Activated B cell treated with CpG ODN at 0.5 μM for 24 hours (primary cell): ENCODE data around the gene SLC9A9. TPM values are rescaled to one million over a fixed set of nuclear protein-coding genes. Genes with fewer than 3 reads are reported as not detected.

ENCODE experiments used
- ATAC-seq: fragments of 200-7000 bp; cut with Tn5 transposase; one replicate; pipeline ENCODE4 v1.10.0; 2021; ENCODE audit warnings: low read depth, mild to moderate bottlenecking, moderate library complexity
- CTCF ChIA-PET: fragments of 350-600 bp; sonication (Branson Sonifier 250); formaldehyde crosslinking; loops from one replicate; lab custom pipeline; 2021; ENCODE audit warnings: antibody characterized with exemption; lab: Charles Lee
- POLR2A ChIA-PET: fragments of 350-600 bp; sonication (Branson Sonifier 250); formaldehyde crosslinking; loops from one replicate; lab custom pipeline; 2021; ENCODE audit warnings: antibody characterized with exemption; lab: Charles Lee
- DNase-seq: peaks from one replicate; pipeline ENCODE4 v3.0.0; 2022
- H3K27ac Mint-ChIP-seq: one replicate; pipeline ENCODE4 v1.8.0; 2020; ENCODE audit warnings: mixed read lengths
- H3K27me3 Mint-ChIP-seq: one replicate; pipeline ENCODE4 v1.8.0; 2021; ENCODE audit warnings: mixed read lengths
- H3K36me3 Mint-ChIP-seq: one replicate; pipeline ENCODE4 v1.8.0; 2021; ENCODE audit warnings: low read depth, mixed read lengths
- H3K4me1 Mint-ChIP-seq: one replicate; pipeline ENCODE4 v1.8.0; 2021; ENCODE audit warnings: mixed read lengths
- H3K4me3 Mint-ChIP-seq: one replicate; pipeline ENCODE4 v1.8.0; 2020; ENCODE audit warnings: mild to moderate bottlenecking, mixed read lengths
- H3K9me3 Mint-ChIP-seq: one replicate; pipeline ENCODE4 v1.8.0; 2020; ENCODE audit warnings: mixed read lengths
- CTCF ChIP-seq: fragments of 200-600 bp; IDR thresholded peaks from one replicate; pipeline ENCODE4 v1.8.0; 2022; ENCODE audit warnings: antibody characterized with exemption, mild to moderate bottlenecking
- intact Hi-C: fragments of 100-400 bp; cut with micrococcal nuclease; formaldehyde crosslinking; loops from one replicate; pipeline ENCODE4 v1.15.1; 2024
- total RNA-seq: library from RNA; stranded (reverse); gene quantifications from 2 replicates; pipeline ENCODE4 v1.2.3, GENCODE V29; 2022

The SLC9A9 gene
- total RNA-seq, 1 donor from 2014 or later = 9.4 TPM

GRCh38 chr3:143608966-143609365 is 239.3 kb downstream of the SLC9A9 start:
- Mint-ChIP-seq H3K4me1 (peaks cover 20% of the 10 kb centered on the region), H3K9me3 (no peaks in the 10 kb centered on the region), H3K36me3 (no peaks in the 10 kb centered on the region), H3K27ac (no peak overlapping the region), H3K27me3 (no peaks in the 10 kb centered on the region), H3K4me3 (no peak overlapping the region)
- no peak for DNase-seq
- no peak for TF ChIP-seq CTCF
- POLR2A ChIA-PET = no interaction called here
- intact Hi-C loops = loop anchor here (2.0 kb wide), 1 partner anchor 14 kb away; no protein-coding TSS in a partner anchor
- ATAC-seq = no peak
- CTCF ChIA-PET = no interaction called here

- intact Hi-C loops = loop anchor here (2.0 kb wide), 1 partner anchor 77 kb away; no protein-coding TSS in a partner anchor
- H3K4me1 Mint-ChIP-seq = peaks cover 31% of the 10 kb centered on the region
- no peaks in the 10 kb centered on the region for H3K27me3 Mint-ChIP-seq
- H3K4me3 Mint-ChIP-seq = peak overlapping the region; percentile 41
- DNase-seq (no peak), ATAC-seq (peak; percentile 28)
- peaks cover 2% of the 10 kb centered on the region for H3K9me3 Mint-ChIP-seq
- H3K27ac Mint-ChIP-seq = peak overlapping the region; percentile 84
- TF ChIP-seq CTCF = no peak
- ChIA-PET CTCF (interaction anchor here (0.8 to 1.2 kb wide), 2 partner anchors 39 to 123 kb away, joined by 3 read pairs; no protein-coding TSS in a partner anchor), POLR2A (interaction anchor here (0.9 to 1.9 kb wide), 2 partner anchors 69 to 77 kb away, joined by 3 to 5 read pairs; no protein-coding TSS in a partner anchor)
- H3K36me3 Mint-ChIP-seq = no peaks in the 10 kb centered on the region
Observed at GRCh38 chr3:143605233-143605950, 242.9 kb downstream of the SLC9A9 start.

GRCh38 chr3:143604402-143605185 is 243.7 kb downstream of the SLC9A9 start:
- no peaks in the 10 kb centered on the region for H3K36me3 Mint-ChIP-seq
- peaks cover 5% of the 10 kb centered on the region for H3K9me3 Mint-ChIP-seq
- no peak for DNase-seq
- H3K27me3 Mint-ChIP-seq = no peaks in the 10 kb centered on the region
- intact Hi-C loops = loop anchor here (2.0 kb wide), 1 partner anchor 76 kb away; no protein-coding TSS in a partner anchor
- no peak overlapping the region for H3K4me3 Mint-ChIP-seq
- H3K4me1 Mint-ChIP-seq = peaks cover 31% of the 10 kb centered on the region
- peak; percentile 74 for ATAC-seq
- peak overlapping the region; percentile 84 for H3K27ac Mint-ChIP-seq
- TF ChIP-seq CTCF = no peak
- ChIA-PET CTCF (interaction anchor here (1.2 kb wide), 1 partner anchor 40 kb away, joined by 3 read pairs; no protein-coding TSS in a partner anchor), POLR2A (interaction anchor here (1.9 kb wide), 1 partner anchor 76 kb away, joined by 5 read pairs; no protein-coding TSS in a partner anchor)

- ATAC-seq = no peak
- H3K4me1 Mint-ChIP-seq = peaks cover 31% of the 10 kb centered on the region
- POLR2A ChIA-PET = interaction anchor here (1.9 kb wide), 1 partner anchor 75 kb away, joined by 5 read pairs; no protein-coding TSS in a partner anchor
- no peak for TF ChIP-seq CTCF
- intact Hi-C loops = loop anchor here (2.0 kb wide), 1 partner anchor 75 kb away; no protein-coding TSS in a partner anchor
- no peak for DNase-seq
- H3K9me3 Mint-ChIP-seq = peaks cover 5% of the 10 kb centered on the region
- no peak overlapping the region for H3K27ac Mint-ChIP-seq
- H3K27me3 Mint-ChIP-seq = no peaks in the 10 kb centered on the region
- no peaks in the 10 kb centered on the region for H3K36me3 Mint-ChIP-seq
- H3K4me3 Mint-ChIP-seq = no peak overlapping the region
- CTCF ChIA-PET = no interaction called here
Observed at GRCh38 chr3:143603774-143604173, 244.5 kb downstream of the SLC9A9 start.
